Mesodermal cell (in vitro differentiated cells): ENCODE data around the gene SELENOS.
A peak's percentile ranks its signal among the peaks of the same experiment; 100 is the strongest.

ENCODE experiments used
- H3K27ac ChIP-seq: 2 replicates; pipeline ENCODE4 v1.7.0; 2013; ENCODE audit warnings: mild to moderate bottlenecking, low read depth, low read length, moderate library complexity; ENCODE audit not compliant: severe bottlenecking
- H3K36me3 ChIP-seq: 2 replicates; pipeline ENCODE4 v1.7.1; 2013; ENCODE audit warnings: mild to moderate bottlenecking, low read length, moderate library complexity; ENCODE audit not compliant: control insufficient read depth, insufficient read depth
- H3K4me1 ChIP-seq: one replicate; pipeline ENCODE4 v1.7.1; 2013; ENCODE audit warnings: mild to moderate bottlenecking, low read length; ENCODE audit not compliant: insufficient read depth, control insufficient read depth, poor library complexity, severe bottlenecking
- H3K4me3 ChIP-seq: 2 replicates; pipeline ENCODE4 v1.7.0; 2013; ENCODE audit warnings: low read length, control low read depth, mild to moderate bottlenecking; ENCODE audit not compliant: insufficient read depth, poor library complexity, severe bottlenecking; ENCODE audit errors: extremely low read depth
- H3K9me3 ChIP-seq: 2 replicates; pipeline ENCODE4 v1.7.1; 2013; ENCODE audit warnings: mild to moderate bottlenecking, low read length, moderate library complexity; ENCODE audit not compliant: control insufficient read depth
- WGBS, 2 experiments: methylation state at CpG; one replicate each; pipeline ENCODE4 v1.1.5; 2013; ENCODE audit warnings: missing lambda C conversion rate in 2 of 2; ENCODE audit not compliant: insufficient coverage in 2 of 2; 5-methylcytosine and 5-hydroxymethylcytosine counted together

SELENOS gene

GRCh38 chr15:101233651-101234280 lies 43.5 kb downstream of the SELENOS start:
- Histone ChIP-seq H3K27ac (peak overlapping the region; percentile 6), H3K36me3 (peaks cover 88% of the 10 kb centered on the region), H3K4me1 (no peaks in the 10 kb centered on the region), H3K9me3 (peaks cover 5% of the 10 kb centered on the region), H3K4me3 (no peak overlapping the region)
- WGBS, 2 experiments = 92 to 100% methylated on average over 4 to 5 of the region's 5 CpGs

DNA sequence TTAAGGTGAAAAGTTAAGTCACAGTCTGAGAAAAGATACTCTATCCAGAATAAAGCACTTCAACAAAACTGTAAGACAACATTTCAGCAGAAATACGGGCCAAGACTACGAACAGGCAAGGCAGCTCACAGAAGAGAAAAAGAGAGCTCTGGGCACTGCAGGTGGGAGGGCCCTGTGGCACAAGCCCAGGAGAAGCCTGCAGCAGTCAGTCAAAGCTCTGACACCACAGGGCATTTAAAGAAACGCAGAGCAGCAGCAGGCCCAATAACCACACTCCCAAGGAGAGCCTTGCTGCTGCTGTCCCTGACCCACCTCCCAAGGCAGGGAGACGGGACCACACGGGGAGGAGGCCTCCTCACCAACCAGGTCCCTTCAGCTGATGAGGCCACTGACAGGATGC lies 44.6 kb downstream of the SELENOS start:
- WGBS, 2 experiments = 82 to 87% methylated on average over 4 to 5 of the region's 5 CpGs
- peaks cover 91% of the 10 kb centered on the region for H3K36me3 ChIP-seq
- no peaks in the 10 kb centered on the region for H3K4me1 ChIP-seq
- peaks cover 13% of the 10 kb centered on the region for H3K9me3 ChIP-seq
- no peak overlapping the region for H3K27ac ChIP-seq
- no peak overlapping the region for H3K4me3 ChIP-seq

DNA sequence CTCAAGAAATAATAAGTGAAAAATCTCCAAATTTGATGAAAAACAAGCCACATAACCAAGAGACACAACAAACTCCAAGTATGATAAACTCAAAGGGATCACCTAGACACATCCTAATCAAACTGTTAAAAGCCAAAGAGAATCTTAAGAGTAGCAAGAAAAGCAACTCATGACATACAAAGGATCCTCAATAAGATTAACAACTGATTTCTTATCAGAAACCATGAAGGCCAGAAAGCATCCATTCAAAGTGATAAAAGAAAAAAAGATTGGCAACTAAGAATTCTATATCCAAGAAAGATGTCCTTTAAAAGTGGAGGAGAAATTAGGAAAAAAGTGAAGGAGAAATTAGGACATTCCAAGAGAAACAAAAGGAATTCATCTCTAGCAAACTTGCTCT lies 49.0 kb downstream of the SELENOS start:
- Histone ChIP-seq H3K27ac (no peak overlapping the region), H3K36me3 (peaks cover 94% of the 10 kb centered on the region), H3K9me3 (peaks cover 13% of the 10 kb centered on the region), H3K4me3 (no peak overlapping the region), H3K4me1 (peaks cover 11% of the 10 kb centered on the region)

GRCh38 chr15:101225658-101226057 lies 51.6 kb downstream of the SELENOS start:
- H3K4me3 ChIP-seq = no peak overlapping the region
- H3K27ac ChIP-seq = no peak overlapping the region
- peaks cover 13% of the 10 kb centered on the region for H3K9me3 ChIP-seq
- no CpG with 5 or more reads among the region's 5 CpGs for WGBS, 2 experiments
- H3K4me1 ChIP-seq = peaks cover 32% of the 10 kb centered on the region
- peaks cover 76% of the 10 kb centered on the region for H3K36me3 ChIP-seq
